ENCODE results near the gene IRAK3. TPM values are rescaled to one million over a fixed set of nuclear protein-coding genes. Genes with fewer than 3 reads are reported as not detected.

IRAK3 gene
- total RNA-seq, 1 experiment from 2014 or later = 0.44 TPM

DNA sequence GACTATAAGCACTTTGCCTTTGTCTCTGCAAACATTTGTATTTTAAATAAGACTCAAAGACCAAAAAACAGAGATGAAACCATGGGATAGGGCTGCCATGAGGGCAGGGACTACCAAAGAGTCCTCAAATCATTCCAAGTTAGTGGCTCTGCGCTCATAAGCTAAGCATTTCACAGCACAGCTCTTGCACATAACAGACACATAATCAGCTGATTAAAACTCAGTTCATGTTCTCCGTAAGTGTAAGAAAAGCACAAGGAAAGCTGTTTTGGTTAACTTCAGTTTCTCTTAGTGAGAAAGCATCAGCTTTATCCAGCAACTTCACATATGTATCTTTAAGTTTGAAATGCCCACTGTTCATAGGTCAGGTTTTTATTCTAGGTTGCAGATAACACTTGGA lies 54.9 kb downstream of the IRAK3 start:
- Histone ChIP-seq H3K27ac (ENCODE audit: insufficient read length, low read depth, low read length) (no peak overlapping the region), H4K5ac (ENCODE audit: insufficient read length, low read depth, low read length) (no peak overlapping the region), H3K56ac (ENCODE audit: insufficient read length, low read depth, low read length) (no peak overlapping the region), H3K4me2 (ENCODE audit: insufficient read depth, insufficient read length, low read length) (no peak overlapping the region), H3K4ac (ENCODE audit: low read depth, low read length) (no peak overlapping the region), H4K20me1 (ENCODE audit: control insufficient read depth, insufficient read depth, insufficient read length) (no peaks in the 10 kb centered on the region), H4K8ac (replicated peaks; ENCODE audit: insufficient read length, low read depth, low read length) (no peak overlapping the region), H2AK5ac (ENCODE audit: insufficient read length, low read length) (no peak overlapping the region), H2BK15ac (ENCODE audit: low read depth, low read length) (no peak overlapping the region), H3K18ac (ENCODE audit: insufficient read length, low read depth, low read length) (no peak overlapping the region), H2BK12ac (ENCODE audit: insufficient read length, low read depth, low read length) (no peak overlapping the region), H2BK120ac (ENCODE audit: low read depth, low read length, poor library complexity, severe bottlenecking) (no peak overlapping the region), H3K14ac (ENCODE audit: insufficient read depth, low read length) (no peak overlapping the region), H3K27me3 (ENCODE audit: insufficient read depth, low read length) (no peaks in the 10 kb centered on the region), H3K23me2 (ENCODE audit: insufficient read length, low read depth, low read length, poor library complexity, severe bottlenecking) (no peaks in the 10 kb centered on the region), H3T11ph (ENCODE audit: low read length) (no peak overlapping the region), H3K79me1 (ENCODE audit: insufficient read depth, low read depth, low read length, poor library complexity, severe bottlenecking) (no peaks in the 10 kb centered on the region), H2AFZ (ENCODE audit: low read length) (no peak overlapping the region), H2BK5ac (ENCODE audit: insufficient read length, low read length) (no peak overlapping the region), H3K9me3 (ENCODE audit: control insufficient read depth, low read depth, low read length) (no peaks in the 10 kb centered on the region), H2BK20ac (ENCODE audit: low read depth, low read length, poor library complexity, severe bottlenecking) (no peak overlapping the region), H3K4me1 (ENCODE audit: insufficient read depth, low read length) (no peaks in the 10 kb centered on the region), H3K79me2 (ENCODE audit: insufficient read depth, low read length) (no peaks in the 10 kb centered on the region), H3K23ac (ENCODE audit: insufficient read length, low read depth, low read length) (no peak overlapping the region), H3K9ac (ENCODE audit: extremely low read depth, insufficient read length, low read length) (no peak overlapping the region), H4K91ac (ENCODE audit: insufficient read length, low read depth, low read length) (no peak overlapping the region)
- no peaks in the 10 kb centered on the region; the same call in 1 of the 2 replicates for H3K27me3 Mint-ChIP-seq (ENCODE audit: low read depth)
- H3K36me3 Mint-ChIP-seq (ENCODE audit: insufficient read depth in 1 of 3, low read depth in 3 of 3) = no peaks in the 10 kb centered on the region
- H3K4me3 Mint-ChIP-seq = no peak overlapping the region
- no peaks in the 10 kb centered on the region for H3K9me3 Mint-ChIP-seq
- peaks cover 13 to 14% of the 10 kb centered on the region in 2 experiments for H3K4me1 Mint-ChIP-seq
- TF ChIP-seq, protein P1, sequence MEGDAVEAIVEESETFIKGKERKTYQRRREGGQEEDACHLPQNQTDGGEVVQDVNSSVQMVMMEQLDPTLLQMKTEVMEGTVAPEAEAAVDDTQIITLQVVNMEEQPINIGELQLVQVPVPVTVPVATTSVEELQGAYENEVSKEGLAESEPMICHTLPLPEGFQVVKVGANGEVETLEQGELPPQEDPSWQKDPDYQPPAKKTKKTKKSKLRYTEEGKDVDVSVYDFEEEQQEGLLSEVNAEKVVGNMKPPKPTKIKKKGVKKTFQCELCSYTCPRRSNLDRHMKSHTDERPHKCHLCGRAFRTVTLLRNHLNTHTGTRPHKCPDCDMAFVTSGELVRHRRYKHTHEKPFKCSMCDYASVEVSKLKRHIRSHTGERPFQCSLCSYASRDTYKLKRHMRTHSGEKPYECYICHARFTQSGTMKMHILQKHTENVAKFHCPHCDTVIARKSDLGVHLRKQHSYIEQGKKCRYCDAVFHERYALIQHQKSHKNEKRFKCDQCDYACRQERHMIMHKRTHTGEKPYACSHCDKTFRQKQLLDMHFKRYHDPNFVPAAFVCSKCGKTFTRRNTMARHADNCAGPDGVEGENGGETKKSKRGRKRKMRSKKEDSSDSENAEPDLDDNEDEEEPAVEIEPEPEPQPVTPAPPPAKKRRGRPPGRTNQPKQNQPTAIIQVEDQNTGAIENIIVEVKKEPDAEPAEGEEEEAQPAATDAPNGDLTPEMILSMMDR (conservative IDR thresholded peaks at IDR 0.05) = no peak
- no CpG with 5 or more reads among the region's 2 CpGs for WGBS (ENCODE audit: extremely low coverage, insufficient read length, low lambda C conversion rate)
- no peak overlapping the region; a peak in 1 of 7 replicates for H3K27ac Mint-ChIP-seq
- DNase-seq = no peak
